Measurements from ENCODE around the gene PGGHG.

PGGHG gene

DNA sequence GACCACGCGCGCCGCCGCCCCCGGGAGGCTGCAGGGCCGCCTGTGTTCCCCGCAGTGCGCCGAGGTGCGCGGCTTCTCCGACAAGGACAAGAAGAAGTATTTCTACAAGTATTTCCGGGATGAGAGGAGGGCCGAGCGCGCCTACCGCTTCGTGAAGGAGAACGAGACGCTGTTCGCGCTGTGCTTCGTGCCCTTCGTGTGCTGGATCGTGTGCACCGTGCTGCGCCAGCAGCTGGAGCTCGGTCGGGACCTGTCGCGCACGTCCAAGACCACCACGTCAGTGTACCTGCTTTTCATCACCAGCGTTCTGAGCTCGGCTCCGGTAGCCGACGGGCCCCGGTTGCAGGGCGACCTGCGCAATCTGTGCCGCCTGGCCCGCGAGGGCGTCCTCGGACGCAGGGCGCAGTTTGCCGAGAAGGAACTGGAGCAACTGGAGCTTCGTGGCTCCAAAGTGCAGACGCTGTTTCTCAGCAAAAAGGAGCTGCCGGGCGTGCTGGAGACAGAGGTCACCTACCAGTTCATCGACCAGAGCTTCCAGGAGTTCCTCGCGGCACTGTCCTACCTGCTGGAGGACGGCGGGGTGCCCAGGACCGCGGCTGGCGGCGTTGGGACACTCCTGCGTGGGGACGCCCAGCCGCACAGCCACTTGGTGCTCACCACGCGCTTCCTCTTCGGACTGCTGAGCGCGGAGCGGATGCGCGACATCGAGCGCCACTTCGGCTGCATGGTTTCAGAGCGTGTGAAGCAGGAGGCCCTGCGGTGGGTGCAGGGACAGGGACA is 8.0 kb upstream of the PGGHG start:
- ChIA-PET CTCF (interaction anchor here (1.3 to 1.6 kb wide), 5 partner anchors 10 to 20 kb away, joined by 3 to 6 read pairs (median 5); no protein-coding TSS in a partner anchor), POLR2A (no interaction called here)
- Histone ChIP-seq H3K9me3 (ENCODE audit: control extremely low read depth in 1 of 5, control insufficient read depth in 4 of 5, insufficient read depth in 2 of 5, low read depth in 1 of 5, low read length in 4 of 5) (peaks cover 0 to 5% (median 0%) of the 10 kb centered on the region in 5 experiments), H3K27me3 (replicated peaks in 2 of 5; ENCODE audit: control insufficient read depth in 4 of 5, insufficient read depth in 5 of 5, low read length in 4 of 5) (peaks cover 0 to 61% (median 21%) of the 10 kb centered on the region in 5 experiments), H3K4me3 (ENCODE audit: control insufficient read depth in 1 of 7, extremely low read depth in 1 of 7, insufficient read depth in 4 of 7, low read depth in 2 of 7, low read length in 6 of 7) (peak overlapping the region in 4 of 7 experiments; percentile 24 to 60 (median 44)), H3K4me1 (ENCODE audit: control extremely low read depth in 1 of 4, control insufficient read depth in 4 of 4, insufficient read depth in 4 of 4, low read length in 3 of 4) (peaks cover 0 to 40% (median 27%) of the 10 kb centered on the region in 4 experiments), H3K36me3 (ENCODE audit: control insufficient read depth in 4 of 4, insufficient read depth in 4 of 4, low read length in 3 of 4) (no peaks in the 10 kb centered on the region), H3K27ac (ENCODE audit: insufficient read depth in 1 of 2, low read depth in 1 of 2, low read length in 2 of 2, poor library complexity in 1 of 2, severe bottlenecking in 2 of 2) (no peak overlapping the region)
- 2% methylated on average over 78 of the region's 79 CpGs for WGBS (ENCODE audit: insufficient coverage)
- DNase-seq: peak in 2 of 3 donors; percentile 44 to 66

- WGBS (ENCODE audit: insufficient coverage): 20% methylated on average over 17 of the region's 26 CpGs
- CTCF ChIA-PET: interaction anchor here (0.6 to 1.6 kb wide), 6 partner anchors 10 to 24 kb away, joined by 3 to 5 read pairs (median 3); no protein-coding TSS in a partner anchor
- DNase-seq: no peak
- Histone ChIP-seq H3K9me3 (ENCODE audit: control extremely low read depth in 1 of 5, control insufficient read depth in 4 of 5, insufficient read depth in 2 of 5, low read depth in 1 of 5, low read length in 4 of 5) (peaks cover 0 to 2% (median 0%) of the 10 kb centered on the region in 5 experiments), H3K4me1 (ENCODE audit: control extremely low read depth in 1 of 4, control insufficient read depth in 4 of 4, insufficient read depth in 4 of 4, low read length in 3 of 4) (peaks cover 0 to 40% (median 27%) of the 10 kb centered on the region in 4 experiments), H3K36me3 (ENCODE audit: control insufficient read depth in 4 of 4, insufficient read depth in 4 of 4, low read length in 3 of 4) (no peaks in the 10 kb centered on the region), H3K27me3 (replicated peaks in 2 of 5; ENCODE audit: control insufficient read depth in 4 of 5, insufficient read depth in 5 of 5, low read length in 4 of 5) (peaks cover 0 to 61% (median 21%) of the 10 kb centered on the region in 5 experiments), H3K4me3 (ENCODE audit: control insufficient read depth in 1 of 7, extremely low read depth in 1 of 7, insufficient read depth in 4 of 7, low read depth in 2 of 7, low read length in 6 of 7) (peak overlapping the region in 4 of 7 experiments; percentile 24 to 60 (median 44)), H3K27ac (ENCODE audit: insufficient read depth in 1 of 2, low read depth in 1 of 2, low read length in 2 of 2, poor library complexity in 1 of 2, severe bottlenecking in 2 of 2) (no peak overlapping the region)
- POLR2A ChIA-PET: no interaction called here
Measured at GRCh38 chr11:281486-282161, 7.3 kb upstream of the PGGHG start.

DNA sequence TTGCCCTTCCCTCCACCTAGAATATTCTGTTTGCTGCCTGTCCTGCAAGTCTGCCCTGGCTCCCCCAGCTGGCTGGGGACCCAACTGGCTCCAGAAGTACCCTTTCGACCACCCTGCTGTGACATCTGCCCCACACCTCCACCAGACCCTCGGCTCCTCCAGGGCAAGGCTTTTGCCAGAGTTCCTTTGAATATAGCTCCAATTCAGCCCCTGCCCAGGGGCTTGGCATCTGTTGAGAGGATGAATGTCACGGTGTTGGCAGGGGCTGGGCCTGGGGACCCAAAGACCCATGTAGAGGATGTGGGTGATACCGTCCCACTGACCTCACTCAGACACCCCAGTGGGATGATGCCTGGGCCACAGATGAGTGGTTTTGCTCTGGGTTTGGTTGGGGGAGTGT is 6.8 kb upstream of the PGGHG start:
- H3K9me3 ChIP-seq (ENCODE audit: control extremely low read depth in 1 of 5, control insufficient read depth in 4 of 5, insufficient read depth in 2 of 5, low read depth in 1 of 5, low read length in 4 of 5): no peaks in the 10 kb centered on the region
- H3K27me3 ChIP-seq (replicated peaks in 2 of 5; ENCODE audit: control insufficient read depth in 4 of 5, insufficient read depth in 5 of 5, low read length in 4 of 5): peaks cover 0 to 65% (median 21%) of the 10 kb centered on the region in 5 experiments
- no peak overlapping the region for H3K4me3 ChIP-seq (ENCODE audit: control insufficient read depth in 1 of 7, extremely low read depth in 1 of 7, insufficient read depth in 4 of 7, low read depth in 2 of 7, low read length in 6 of 7)
- no peak for DNase-seq
- POLR2A ChIA-PET: no interaction called here
- peaks cover 0 to 42% (median 27%) of the 10 kb centered on the region in 4 experiments for H3K4me1 ChIP-seq (ENCODE audit: control extremely low read depth in 1 of 4, control insufficient read depth in 4 of 4, insufficient read depth in 4 of 4, low read length in 3 of 4)
- no peaks in the 10 kb centered on the region for H3K36me3 ChIP-seq (ENCODE audit: control insufficient read depth in 4 of 4, insufficient read depth in 4 of 4, low read length in 3 of 4)
- CTCF ChIA-PET: interaction anchor here (0.6 to 2.2 kb wide), 6 partner anchors 9 to 32 kb away, joined by 3 to 7 read pairs (median 3); no protein-coding TSS in a partner anchor
- WGBS (ENCODE audit: insufficient coverage): 93% methylated on average over 3 of the region's 4 CpGs
- H3K27ac ChIP-seq (ENCODE audit: insufficient read depth in 1 of 2, low read depth in 1 of 2, low read length in 2 of 2, poor library complexity in 1 of 2, severe bottlenecking in 2 of 2): no peak overlapping the region

DNA sequence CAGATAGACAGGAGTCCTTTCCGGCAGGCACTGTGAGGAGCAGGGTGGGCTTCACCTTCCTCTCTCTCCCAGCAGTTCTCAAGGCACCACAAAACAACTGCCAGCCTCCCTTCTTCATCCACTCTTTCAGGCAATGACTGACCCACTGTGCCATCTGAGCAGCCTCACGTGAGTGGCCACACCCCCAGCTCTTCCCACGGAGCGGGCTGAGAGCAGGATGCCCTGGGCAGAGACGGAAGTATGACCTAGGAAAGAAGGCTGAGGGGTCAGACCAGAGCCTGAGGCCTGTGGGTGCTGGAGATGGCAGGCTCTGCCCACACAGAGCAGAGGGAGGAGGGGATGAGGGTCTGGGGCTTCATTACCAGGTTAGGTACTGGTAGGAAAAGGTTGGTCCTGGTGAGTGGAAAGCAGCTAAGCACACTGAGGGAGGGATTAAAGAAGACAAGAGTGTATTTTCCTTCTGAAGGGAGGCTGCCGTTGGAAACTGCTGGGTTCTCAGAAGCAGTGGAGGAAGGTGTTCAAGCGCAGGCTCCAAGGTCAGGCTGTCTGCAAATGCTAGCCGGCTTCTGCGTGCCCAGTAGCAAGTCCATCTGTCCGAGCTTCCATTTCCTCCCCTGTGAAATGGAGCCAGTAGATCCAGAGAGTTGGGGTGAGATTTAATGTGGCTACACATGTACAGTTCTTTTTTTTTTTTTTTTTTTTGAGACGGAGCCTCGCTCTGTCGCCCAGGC is 6.1 kb upstream of the PGGHG start:
- H3K9me3 ChIP-seq (ENCODE audit: control extremely low read depth in 1 of 5, control insufficient read depth in 4 of 5, insufficient read depth in 2 of 5, low read depth in 1 of 5, low read length in 4 of 5): no peaks in the 10 kb centered on the region
- peaks cover 0 to 44% (median 29%) of the 10 kb centered on the region in 4 experiments for H3K4me1 ChIP-seq (ENCODE audit: control extremely low read depth in 1 of 4, control insufficient read depth in 4 of 4, insufficient read depth in 4 of 4, low read length in 3 of 4)
- POLR2A ChIA-PET: no interaction called here
- 90% methylated on average over 7 of the region's 13 CpGs for WGBS (ENCODE audit: insufficient coverage)
- no peak overlapping the region for H3K27ac ChIP-seq (ENCODE audit: insufficient read depth in 1 of 2, low read depth in 1 of 2, low read length in 2 of 2, poor library complexity in 1 of 2, severe bottlenecking in 2 of 2)
- no peak for DNase-seq
- H3K27me3 ChIP-seq (replicated peaks in 2 of 5; ENCODE audit: control insufficient read depth in 4 of 5, insufficient read depth in 5 of 5, low read length in 4 of 5): peaks cover 0 to 71% (median 21%) of the 10 kb centered on the region in 5 experiments
- no peak overlapping the region for H3K4me3 ChIP-seq (ENCODE audit: control insufficient read depth in 1 of 7, extremely low read depth in 1 of 7, insufficient read depth in 4 of 7, low read depth in 2 of 7, low read length in 6 of 7)
- no peaks in the 10 kb centered on the region for H3K36me3 ChIP-seq (ENCODE audit: control insufficient read depth in 4 of 4, insufficient read depth in 4 of 4, low read length in 3 of 4)
- CTCF ChIA-PET: interaction anchor here (0.6 to 2.2 kb wide), 8 partner anchors 9 to 73 kb away, joined by 3 to 7 read pairs (median 3); partner anchors contain the start of gene IFITM5

DNA sequence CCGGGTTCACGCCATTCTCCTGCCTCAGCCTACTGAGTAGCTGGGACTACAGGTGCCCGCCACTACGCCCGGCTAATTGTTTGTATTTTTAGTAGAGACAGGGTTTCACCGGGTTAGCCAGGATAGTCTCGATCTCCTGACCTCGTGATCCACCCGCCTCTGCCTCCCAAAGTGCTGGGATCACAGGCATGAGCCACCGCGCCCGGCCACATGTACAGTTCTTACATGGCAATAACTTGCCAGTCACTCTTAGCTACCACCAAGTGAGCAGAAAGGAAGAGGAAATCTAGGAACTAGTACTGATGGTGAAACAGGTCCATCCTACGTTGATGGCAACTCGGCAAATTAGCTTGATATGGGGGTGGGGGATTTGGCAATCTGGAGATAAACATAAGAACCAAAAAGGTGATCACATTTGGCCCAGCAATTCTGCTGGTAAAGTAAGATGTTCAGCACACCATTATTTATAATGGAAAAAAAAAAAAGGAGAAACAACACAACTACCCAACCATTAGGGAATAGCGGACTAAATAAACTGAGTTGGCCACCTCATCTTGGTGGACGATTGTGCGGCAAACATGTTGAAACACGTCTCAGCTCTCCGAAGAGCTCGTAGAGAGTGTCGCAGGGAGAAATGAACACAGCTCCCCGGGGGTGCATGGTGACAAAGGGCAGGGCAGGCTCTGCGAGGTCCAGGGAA is 5.4 kb upstream of the PGGHG start:
- CTCF ChIA-PET: interaction anchor here (0.7 to 2.2 kb wide), 7 partner anchors 10 to 72 kb away, joined by 3 to 7 read pairs (median 3); partner anchors contain the start of gene IFITM5

More for the DNA sequence above, 5.4 kb upstream of the PGGHG start:
- no peaks in the 10 kb centered on the region for H3K36me3 ChIP-seq (ENCODE audit: control insufficient read depth in 4 of 4, insufficient read depth in 4 of 4, low read length in 3 of 4)
- no peak overlapping the region for H3K4me3 ChIP-seq (ENCODE audit: control insufficient read depth in 1 of 7, extremely low read depth in 1 of 7, insufficient read depth in 4 of 7, low read depth in 2 of 7, low read length in 6 of 7)
- H3K9me3 ChIP-seq (ENCODE audit: control extremely low read depth in 1 of 5, control insufficient read depth in 4 of 5, insufficient read depth in 2 of 5, low read depth in 1 of 5, low read length in 4 of 5): no peaks in the 10 kb centered on the region
- no peak for DNase-seq
- 98% methylated on average over 7 of the region's 23 CpGs for WGBS (ENCODE audit: insufficient coverage)
- POLR2A ChIA-PET: no interaction called here
- peaks cover 0 to 48% (median 35%) of the 10 kb centered on the region in 4 experiments for H3K4me1 ChIP-seq (ENCODE audit: control extremely low read depth in 1 of 4, control insufficient read depth in 4 of 4, insufficient read depth in 4 of 4, low read length in 3 of 4)
- H3K27ac ChIP-seq (ENCODE audit: insufficient read depth in 1 of 2, low read depth in 1 of 2, low read length in 2 of 2, poor library complexity in 1 of 2, severe bottlenecking in 2 of 2): no peak overlapping the region
- H3K27me3 ChIP-seq (replicated peaks in 2 of 5; ENCODE audit: control insufficient read depth in 4 of 5, insufficient read depth in 5 of 5, low read length in 4 of 5): peaks cover 0 to 71% (median 27%) of the 10 kb centered on the region in 5 experiments
